T-cell (primary cell): ENCODE data around the gene KRTAP19-1. TPM values are rescaled to one million over a fixed set of nuclear protein-coding genes. Genes with fewer than 3 reads are reported as not detected.
A peak's percentile ranks its signal among the peaks of the same experiment; 100 is the strongest.

ENCODE experiments used
- ATAC-seq, 4 experiments: fragments of 200-7000 bp in 3 of 4; fragments of 150-1000 bp in 1 of 4; cut with Tn5 transposase; replicated peaks in 1 of 4; 1 replicate in 3 of 4; 2 replicates in 1 of 4; pipeline ENCODE4 v1.10.0; 2021; ENCODE audit warnings: moderate library complexity in 3 of 4, mild to moderate bottlenecking in 2 of 4, moderate number of reproducible peaks in 1 of 4
- CTCF ChIA-PET, 2 donors: fragments of 300-600 bp; sonication (Branson Sonifier 250); formaldehyde crosslinking; loops; one replicate each; lab custom pipeline; 2022; ENCODE audit warnings: antibody characterized with exemption in 2 of 2; lab: Charles Lee
- POLR2A ChIA-PET, 2 donors: fragments of 300-600 bp; sonication (Branson Sonifier 250); formaldehyde crosslinking; loops; one replicate each; lab custom pipeline; 2022; ENCODE audit warnings: antibody characterized with exemption in 2 of 2; lab: Charles Lee
- DNase-seq, 35 experiments: peaks; one replicate each; pipeline versions ENCODE4 v3.0.0 to v3.0.0-alpha.2; 2013 to 2023
- H3K27ac ChIP-seq: one replicate; pipeline ENCODE4 v1.5.1; 2013; ENCODE audit warnings: low read length
- H3K27me3 ChIP-seq, 2 experiments: replicated peaks in 1 of 2; 1 replicate in 1 of 2; 2 replicates in 1 of 2; pipeline versions ENCODE4 v1.6.1 to v1.7.0; 2013; ENCODE audit warnings: low read length in 1 of 2, mixed read lengths in 1 of 2; ENCODE audit not compliant: control insufficient read depth in 2 of 2, insufficient read depth in 2 of 2; ENCODE audit errors: extremely low read depth in 1 of 2
- H3K36me3 ChIP-seq, 2 donors: 1 replicate in 1 of 2; 2 replicates in 1 of 2; pipeline versions ENCODE4 v1.6.1 to v1.7.0; 2013; ENCODE audit warnings: low read length in 1 of 2; ENCODE audit not compliant: control insufficient read depth in 2 of 2, insufficient read depth in 1 of 2; ENCODE audit errors: extremely low read depth in 1 of 2
- H3K4me1 ChIP-seq, 2 experiments: 1 replicate in 1 of 2; 2 replicates in 1 of 2; pipeline versions ENCODE4 v1.6.1 to v1.7.0; 2013; ENCODE audit warnings: low read length in 2 of 2, mixed read lengths in 1 of 2; ENCODE audit not compliant: insufficient read depth in 2 of 2, control insufficient read depth in 1 of 2; ENCODE audit errors: extremely low read depth in 1 of 2
- H3K4me3 ChIP-seq, 2 donors: 1 replicate in 1 of 2; 2 replicates in 1 of 2; pipeline versions ENCODE4 v1.5.1 to v1.7.0; 2013; ENCODE audit warnings: mild to moderate bottlenecking in 2 of 2, low read length in 1 of 2, moderate library complexity in 1 of 2; ENCODE audit not compliant: control insufficient read depth in 1 of 2; ENCODE audit errors: extremely low read depth in 1 of 2
- H3K9me3 ChIP-seq: 2 replicates; pipeline ENCODE4 v1.7.0; 2013
- H3K27ac Mint-ChIP-seq, 2 donors: one replicate each; pipeline ENCODE4 v1.8.0; 2020 to 2021; ENCODE audit warnings: mild to moderate bottlenecking in 2 of 2, mixed read lengths in 2 of 2
- H3K27me3 Mint-ChIP-seq, 2 donors: one replicate each; pipeline ENCODE4 v1.8.0; 2021 to 2022; ENCODE audit warnings: mixed read lengths in 2 of 2
- H3K36me3 Mint-ChIP-seq: one replicate; pipeline ENCODE4 v1.8.0; 2021; ENCODE audit warnings: mixed read lengths
- H3K4me1 Mint-ChIP-seq, 3 donors: one replicate each; pipeline ENCODE4 v1.8.0; 2020 to 2022; ENCODE audit warnings: mixed read lengths in 3 of 3, mild to moderate bottlenecking in 1 of 3
- H3K4me3 Mint-ChIP-seq, 3 donors: one replicate each; pipeline ENCODE4 v1.8.0; 2020 to 2022; ENCODE audit warnings: mild to moderate bottlenecking in 3 of 3, mixed read lengths in 3 of 3, moderate library complexity in 3 of 3
- H3K9me3 Mint-ChIP-seq, 3 donors: one replicate each; pipeline ENCODE4 v1.8.0; 2020 to 2022; ENCODE audit warnings: mixed read lengths in 3 of 3
- WGBS: methylation state at CpG from one replicate; pipeline ENCODE4 v1.1.5; 2013; ENCODE audit warnings: missing lambda C conversion rate; ENCODE audit not compliant: insufficient coverage; 5-methylcytosine and 5-hydroxymethylcytosine counted together
- total RNA-seq, 35 experiments: library from RNA in 6 of 35; stranded (reverse) in 6 of 35; fragments of 120-200 nt in 1 of 35; gene quantifications; one replicate each; pipeline versions ENCODE4 v1.2.1 to v1.2.4 and lab custom pipeline; 2013 to 2026

Gene KRTAP19-1
- total RNA-seq, 5 donors from 2014 or later (not counting 1 experiment from before 2014, with no cell fraction given) = not detected

GRCh38 chr21:30439975-30440374, 40.2 kb downstream of the KRTAP19-1 start, which contains the start of gene KRTAP15-1:
Gene KRTAP15-1 (plus strand): TSS chr21:30440275. CDS start chr21:30440328, 53 bp downstream.
- no peaks in the 10 kb centered on the region for H3K4me1 ChIP-seq
- no peak within 1 kb of the TSS for H3K27ac ChIP-seq
- DNase-seq (no peak), ATAC-seq (no peak)
- H3K4me1 Mint-ChIP-seq = no peaks in the 10 kb centered on the region
- ChIA-PET CTCF (no interaction called here), POLR2A (no interaction called here)
- H3K4me3 ChIP-seq = no peak within 1 kb of the TSS
- no peaks in the 10 kb centered on the region for H3K9me3 ChIP-seq
- no peaks in the 10 kb centered on the region for H3K36me3 ChIP-seq
- no peaks in the 10 kb centered on the region for H3K9me3 Mint-ChIP-seq
- H3K27me3 ChIP-seq = no peaks in the 10 kb centered on the region
- no peak within 1 kb of the TSS for H3K4me3 Mint-ChIP-seq
- no peaks in the 10 kb centered on the region for H3K36me3 Mint-ChIP-seq
- H3K27me3 Mint-ChIP-seq = peaks cover 5 to 26% of the 10 kb centered on the region in 2 donors
- H3K27ac Mint-ChIP-seq = no peak within 1 kb of the TSS
- WGBS = no CpG with 5 or more reads among the region's 5 CpGs

- Histone ChIP-seq H3K4me3 (no peak overlapping the region), H3K4me1 (no peaks in the 10 kb centered on the region), H3K36me3 (no peaks in the 10 kb centered on the region), H3K27ac (no peak overlapping the region), H3K27me3 (no peaks in the 10 kb centered on the region), H3K9me3 (no peaks in the 10 kb centered on the region)
- Mint-ChIP-seq H3K27ac (no peak overlapping the region), H3K36me3 (no peaks in the 10 kb centered on the region), H3K27me3 (peaks cover 3 to 21% of the 10 kb centered on the region in 2 donors), H3K4me3 (no peak overlapping the region), H3K4me1 (no peaks in the 10 kb centered on the region), H3K9me3 (no peaks in the 10 kb centered on the region)
- CTCF ChIA-PET = no interaction called here
- POLR2A ChIA-PET = no interaction called here
- ATAC-seq (no peak), DNase-seq (no peak)
- WGBS = no CpG with 5 or more reads among the region's 3 CpGs
Observed at GRCh38 chr21:30437010-30437565, 43.1 kb downstream of the KRTAP19-1 start.

- POLR2A ChIA-PET = no interaction called here
- Mint-ChIP-seq H3K4me3 (no peak overlapping the region), H3K36me3 (no peaks in the 10 kb centered on the region), H3K9me3 (no peaks in the 10 kb centered on the region), H3K27me3 (peaks cover 3 to 12% of the 10 kb centered on the region in 2 donors), H3K4me1 (no peaks in the 10 kb centered on the region), H3K27ac (no peak overlapping the region)
- H3K9me3 ChIP-seq = no peaks in the 10 kb centered on the region
- CTCF ChIA-PET = no interaction called here
- no peaks in the 10 kb centered on the region for H3K36me3 ChIP-seq
- DNase-seq (peak in 1 of 35 experiments; percentile 10), ATAC-seq (no peak)
- H3K27ac ChIP-seq = no peak overlapping the region
- no peaks in the 10 kb centered on the region for H3K27me3 ChIP-seq
- H3K4me3 ChIP-seq = no peak overlapping the region
- WGBS = 27% methylated on average over 3 of the region's 10 CpGs
- H3K4me1 ChIP-seq = no peaks in the 10 kb centered on the region
Observed at GRCh38 chr21:30434033-30434631, 46.0 kb downstream of the KRTAP19-1 start.

GRCh38 chr21:30430170-30430655, 50.0 kb downstream of the KRTAP19-1 start, which contains the start of gene KRTAP13-4:
Gene KRTAP13-4 (plus strand): TSS chr21:30430220. CDS start chr21:30430276, 56 bp downstream.
- Mint-ChIP-seq H3K27me3 (peaks cover 0 to 3% of the 10 kb centered on the region in 2 donors), H3K4me1 (no peaks in the 10 kb centered on the region), H3K4me3 (no peak within 1 kb of the TSS), H3K27ac (no peak within 1 kb of the TSS), H3K9me3 (no peaks in the 10 kb centered on the region), H3K36me3 (no peaks in the 10 kb centered on the region)
- H3K36me3 ChIP-seq = no peaks in the 10 kb centered on the region
- CTCF ChIA-PET = no interaction called here
- no peaks in the 10 kb centered on the region for H3K4me1 ChIP-seq
- H3K27ac ChIP-seq = no peak within 1 kb of the TSS
- ATAC-seq = no peak
- H3K27me3 ChIP-seq = no peaks in the 10 kb centered on the region
- WGBS = 55% methylated on average over 7 of the region's 9 CpGs
- POLR2A ChIA-PET = no interaction called here
- H3K4me3 ChIP-seq = no peak within 1 kb of the TSS
- no peak for DNase-seq
- H3K9me3 ChIP-seq = no peaks in the 10 kb centered on the region

Other genes starting within 250 kb of the KRTAP19-1 start
- not detected for gene KRTAP24-1, start 197.4 kb downstream of the KRTAP19-1 start, total RNA-seq
- not detected for gene KRTAP25-1, start 190.9 kb downstream of the KRTAP19-1 start, total RNA-seq
- gene KRTAP26-1, start 160.1 kb downstream of the KRTAP19-1 start, total RNA-seq = not detected
- not detected for gene KRTAP27-1, start 142.7 kb downstream of the KRTAP19-1 start, total RNA-seq
- gene KRTAP23-1, start 131.8 kb downstream of the KRTAP19-1 start, total RNA-seq = not detected
- not detected for gene KRTAP13-2, start 108.1 kb downstream of the KRTAP19-1 start, total RNA-seq
- gene KRTAP13-1, start 84.3 kb downstream of the KRTAP19-1 start, total RNA-seq = not detected
- gene KRTAP13-3, start 54.4 kb downstream of the KRTAP19-1 start, total RNA-seq = not detected
- not detected for gene KRTAP13-4, start 50.1 kb downstream of the KRTAP19-1 start, total RNA-seq
- not detected for gene KRTAP15-1, start 40.1 kb downstream of the KRTAP19-1 start, total RNA-seq
- not detected for gene KRTAP19-2, start 7.1 kb upstream of the KRTAP19-1 start, total RNA-seq
- gene KRTAP19-3, start 11.6 kb upstream of the KRTAP19-1 start, total RNA-seq = not detected
- gene KRTAP19-4, start 16.8 kb upstream of the KRTAP19-1 start, total RNA-seq = not detected
- not detected for gene KRTAP19-5, start 21.8 kb upstream of the KRTAP19-1 start, total RNA-seq
- not detected for gene KRTAP19-6, start 61.5 kb upstream of the KRTAP19-1 start, total RNA-seq
- gene KRTAP19-7, start 80.9 kb upstream of the KRTAP19-1 start, total RNA-seq = not detected
- gene KRTAP22-2, start 110.0 kb upstream of the KRTAP19-1 start, total RNA-seq = not detected
- gene KRTAP6-3, start 112.1 kb upstream of the KRTAP19-1 start, total RNA-seq = not detected
- not detected for gene KRTAP6-2, start 118.5 kb upstream of the KRTAP19-1 start, total RNA-seq
- not detected for gene KRTAP22-1, start 120.7 kb upstream of the KRTAP19-1 start, total RNA-seq
- gene KRTAP6-1, start 133.6 kb upstream of the KRTAP19-1 start, total RNA-seq = not detected
- not detected for gene KRTAP20-1, start 136.1 kb upstream of the KRTAP19-1 start, total RNA-seq
- gene KRTAP20-4, start 140.3 kb upstream of the KRTAP19-1 start, total RNA-seq = not detected
- gene KRTAP20-2, start 154.8 kb upstream of the KRTAP19-1 start, total RNA-seq = not detected
- not detected for gene KRTAP20-3, start 162.5 kb upstream of the KRTAP19-1 start, total RNA-seq
- gene KRTAP21-3, start 238.4 kb upstream of the KRTAP19-1 start, total RNA-seq = not detected